ENCODE measurements around the gene GPR21. TPM values are rescaled to one million over a fixed set of nuclear protein-coding genes. Genes with fewer than 3 reads are reported as not detected.

GPR21 gene
- total RNA-seq, 1 experiment from 2014 or later, result 3.1 TPM

DNA sequence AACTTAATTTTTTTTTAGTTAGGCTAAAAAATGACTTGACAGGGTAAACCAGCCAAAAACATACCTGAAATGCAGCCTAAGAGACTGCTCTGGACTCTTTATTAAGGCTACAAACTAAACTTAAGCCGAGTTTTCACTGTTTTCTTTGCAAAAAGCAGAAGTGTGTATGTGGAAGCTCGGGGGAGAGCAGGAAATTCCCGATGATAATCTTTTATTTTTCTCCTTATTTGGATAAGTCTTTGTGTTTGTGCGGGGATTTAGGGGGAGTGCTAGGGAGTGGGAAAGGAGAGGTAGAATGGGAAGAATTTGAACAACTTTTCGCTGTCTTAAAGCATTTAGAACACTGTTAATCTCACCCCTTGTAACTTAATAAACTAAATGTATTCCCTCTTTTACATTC is 30.7 kb upstream of the GPR21 start:
- intact Hi-C loops (cut with micrococcal nuclease; ENCODE audit: unreplicated experiment), result no loop called here
- DNase-seq, result no peak
- CTCF ChIA-PET, result no interaction called here
- Mint-ChIP-seq H3K9me3 (ENCODE audit: low read depth, unreplicated experiment) (no peaks in the 10 kb centered on the region), H3K36me3 (ENCODE audit: insufficient read depth, unreplicated experiment) (peaks cover 21% of the 10 kb centered on the region), H3K27me3 (ENCODE audit: unreplicated experiment) (no peaks in the 10 kb centered on the region), H3K4me3 (ENCODE audit: low read depth, unreplicated experiment) (no peak overlapping the region), H3K27ac (ENCODE audit: unreplicated experiment) (no peak overlapping the region), H3K4me1 (ENCODE audit: low read depth, unreplicated experiment) (no peaks in the 10 kb centered on the region)
- no peak for TF ChIP-seq CTCF (IDR thresholded peaks at IDR 0.05; ENCODE audit: unreplicated experiment)
- BruUV-seq (replicated peaks), result no TSS peak

DNA sequence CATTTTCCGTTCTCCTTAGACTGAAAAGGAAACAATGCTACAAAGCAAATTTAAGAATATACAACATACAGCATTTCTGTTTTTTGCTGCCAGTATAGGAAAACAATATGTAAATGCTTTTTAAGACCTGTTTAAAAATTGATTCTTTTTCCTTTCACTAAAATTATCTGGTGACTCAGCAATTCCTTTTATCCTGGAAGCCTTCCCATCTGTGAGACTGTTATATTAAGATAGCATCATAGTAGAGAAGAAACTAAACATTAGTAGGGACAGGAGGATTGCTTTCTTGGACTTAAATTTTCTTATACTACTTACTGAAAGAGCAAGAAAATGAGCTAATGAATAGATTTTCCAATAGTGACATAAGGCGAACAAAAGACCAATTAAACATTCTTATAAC is 30.0 kb upstream of the GPR21 start:
- H3K4me1 Mint-ChIP-seq (ENCODE audit: low read depth, unreplicated experiment), result no peaks in the 10 kb centered on the region

DNA sequence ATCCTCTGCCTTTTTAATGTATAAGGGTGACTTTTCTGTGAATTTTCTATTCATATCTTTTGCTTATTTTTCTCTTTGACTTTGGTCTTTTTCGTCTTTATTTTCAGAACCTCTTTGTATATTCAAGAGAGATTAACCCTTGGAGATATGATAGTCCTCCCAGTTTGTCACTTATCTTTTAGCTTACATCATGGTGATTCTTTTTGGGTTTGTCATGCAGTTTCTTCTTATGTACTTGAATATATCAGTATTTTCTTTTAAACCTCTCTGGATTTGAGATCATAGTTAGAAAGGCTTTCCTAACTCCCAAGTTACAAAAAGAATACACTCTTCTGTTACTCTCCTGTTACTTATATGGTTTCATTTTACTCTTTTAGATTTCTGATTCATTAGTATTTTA is 27.5 kb upstream of the GPR21 start:
- CTCF ChIA-PET, result no interaction called here
- intact Hi-C loops (cut with micrococcal nuclease; ENCODE audit: unreplicated experiment), result no loop called here
- BruUV-seq (replicated peaks), result no TSS peak
- Mint-ChIP-seq H3K27ac (ENCODE audit: unreplicated experiment) (no peak overlapping the region), H3K4me1 (ENCODE audit: low read depth, unreplicated experiment) (no peaks in the 10 kb centered on the region), H3K27me3 (ENCODE audit: unreplicated experiment) (no peaks in the 10 kb centered on the region), H3K4me3 (ENCODE audit: low read depth, unreplicated experiment) (no peak overlapping the region), H3K9me3 (ENCODE audit: low read depth, unreplicated experiment) (no peaks in the 10 kb centered on the region), H3K36me3 (ENCODE audit: insufficient read depth, unreplicated experiment) (peaks cover 5% of the 10 kb centered on the region)
- no peak for DNase-seq
- TF ChIP-seq CTCF (IDR thresholded peaks at IDR 0.05; ENCODE audit: unreplicated experiment), result no peak

More for the DNA sequence above, 30.0 kb upstream of the GPR21 start:
- DNase-seq, result no peak
- intact Hi-C loops (cut with micrococcal nuclease; ENCODE audit: unreplicated experiment), result no loop called here
- no peak for TF ChIP-seq CTCF (IDR thresholded peaks at IDR 0.05; ENCODE audit: unreplicated experiment)
- CTCF ChIA-PET, result no interaction called here
- no peak overlapping the region for H3K4me3 Mint-ChIP-seq (ENCODE audit: low read depth, unreplicated experiment)
- peaks cover 21% of the 10 kb centered on the region for H3K36me3 Mint-ChIP-seq (ENCODE audit: insufficient read depth, unreplicated experiment)
- no peaks in the 10 kb centered on the region for H3K27me3 Mint-ChIP-seq (ENCODE audit: unreplicated experiment)
- no peak overlapping the region for H3K27ac Mint-ChIP-seq (ENCODE audit: unreplicated experiment)
- BruUV-seq (replicated peaks), result no TSS peak
- no peaks in the 10 kb centered on the region for H3K9me3 Mint-ChIP-seq (ENCODE audit: low read depth, unreplicated experiment)

DNA sequence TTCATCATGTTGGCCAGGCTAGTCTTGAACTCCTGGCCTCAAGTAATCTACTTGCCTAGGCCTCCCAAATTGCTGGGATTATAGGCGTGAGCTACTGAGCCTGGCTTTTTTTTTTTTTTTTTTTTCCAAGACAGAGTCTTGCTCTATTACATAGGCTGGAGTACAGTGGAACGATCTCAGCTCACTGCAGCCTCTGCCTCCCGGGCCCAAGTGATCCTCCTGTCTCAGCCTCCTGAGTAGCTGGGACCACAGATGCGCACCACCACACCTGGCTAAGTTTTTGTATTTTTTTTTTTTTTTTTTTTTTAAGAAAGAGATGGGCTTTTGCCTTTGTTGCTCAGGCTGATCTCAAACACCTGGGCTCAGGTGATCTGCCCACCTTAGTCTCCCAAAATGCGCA is 26.2 kb upstream of the GPR21 start:
- BruUV-seq (replicated peaks), result no TSS peak
- CTCF ChIA-PET, result interaction anchor here (0.6 kb wide), 1 partner anchor 18 kb away, joined by 4 read pairs; no protein-coding TSS in a partner anchor
- Mint-ChIP-seq H3K36me3 (ENCODE audit: insufficient read depth, unreplicated experiment) (peaks cover 5% of the 10 kb centered on the region), H3K9me3 (ENCODE audit: low read depth, unreplicated experiment) (no peaks in the 10 kb centered on the region), H3K4me3 (ENCODE audit: low read depth, unreplicated experiment) (no peak overlapping the region), H3K27me3 (ENCODE audit: unreplicated experiment) (no peaks in the 10 kb centered on the region), H3K27ac (ENCODE audit: unreplicated experiment) (no peak overlapping the region), H3K4me1 (ENCODE audit: low read depth, unreplicated experiment) (no peaks in the 10 kb centered on the region)
- intact Hi-C loops (cut with micrococcal nuclease; ENCODE audit: unreplicated experiment), result no loop called here
- no peak for TF ChIP-seq CTCF (IDR thresholded peaks at IDR 0.05; ENCODE audit: unreplicated experiment)
- no peak for DNase-seq

Measured in Calu3 (cell line).